SIG-M5 treated with dmso at 0.1 percent for 504 hours (cell line): ENCODE measurements around the gene TRPT1.

Experiments
- DNase-seq: peaks from one replicate; lab custom pipeline; 2025; ENCODE audit not compliant: unreplicated experiment; lab: John Stamatoyannopoulos, UW

TRPT1 gene

GRCh38 chr11:64231546-64231945, 5.6 kb upstream of the TRPT1 start:
- DNase-seq = no peak

GRCh38 chr11:64230985-64231365, 5.0 kb upstream of the TRPT1 start:
- peak; percentile 55 for DNase-seq

DNA sequence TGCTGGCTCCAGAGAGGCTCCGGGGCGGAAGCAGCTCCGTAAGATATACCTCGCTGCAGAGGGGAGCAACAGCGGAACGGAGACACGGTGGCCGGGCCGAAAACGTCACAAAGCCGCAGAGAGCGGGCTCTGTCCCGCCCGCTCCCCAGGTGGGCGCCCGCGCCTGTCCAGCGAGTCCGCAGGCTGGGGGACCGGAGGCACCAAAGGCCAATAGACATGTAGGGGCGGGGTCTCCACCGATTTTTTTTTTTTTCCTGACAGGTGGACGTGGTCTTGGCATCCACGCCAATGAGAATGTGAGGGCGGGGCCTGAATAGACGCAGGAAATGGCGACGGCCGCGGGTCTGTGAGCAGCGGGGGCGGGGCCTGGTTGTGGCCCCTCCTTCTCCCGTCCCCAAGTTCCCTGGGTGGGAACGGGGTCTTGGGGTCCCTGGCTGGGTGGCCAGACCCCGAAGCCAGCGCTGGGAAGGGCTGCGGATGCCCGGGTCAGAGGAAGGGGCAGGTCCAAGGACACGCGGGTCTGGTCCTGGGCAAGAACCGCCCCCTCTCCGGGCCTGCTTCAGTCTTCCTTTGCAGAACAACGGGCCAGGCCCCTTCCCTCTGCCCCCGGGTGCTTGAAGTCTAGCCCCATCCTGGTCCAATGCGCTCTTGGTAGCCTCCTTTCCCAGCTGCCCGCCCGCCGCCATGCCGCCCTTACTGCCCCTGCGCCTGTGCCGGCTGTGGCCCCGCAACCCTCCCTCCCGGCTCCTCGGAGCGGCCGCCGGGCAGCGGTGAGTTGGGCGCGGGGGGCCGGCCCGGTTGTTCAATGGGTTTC, 4.4 kb upstream of the TRPT1 start, which contains the start of gene DNAJC4:
Gene DNAJC4, plus strand, starts transcription at position 378 of the 814 bp plus-strand sequence. Its CDS starts 307 bp downstream, at position 685.
- peak; percentile 84 for DNase-seq

GRCh38 chr11:64229744-64230170, 3.8 kb upstream of the TRPT1 start:
- no peak for DNase-seq

DNA sequence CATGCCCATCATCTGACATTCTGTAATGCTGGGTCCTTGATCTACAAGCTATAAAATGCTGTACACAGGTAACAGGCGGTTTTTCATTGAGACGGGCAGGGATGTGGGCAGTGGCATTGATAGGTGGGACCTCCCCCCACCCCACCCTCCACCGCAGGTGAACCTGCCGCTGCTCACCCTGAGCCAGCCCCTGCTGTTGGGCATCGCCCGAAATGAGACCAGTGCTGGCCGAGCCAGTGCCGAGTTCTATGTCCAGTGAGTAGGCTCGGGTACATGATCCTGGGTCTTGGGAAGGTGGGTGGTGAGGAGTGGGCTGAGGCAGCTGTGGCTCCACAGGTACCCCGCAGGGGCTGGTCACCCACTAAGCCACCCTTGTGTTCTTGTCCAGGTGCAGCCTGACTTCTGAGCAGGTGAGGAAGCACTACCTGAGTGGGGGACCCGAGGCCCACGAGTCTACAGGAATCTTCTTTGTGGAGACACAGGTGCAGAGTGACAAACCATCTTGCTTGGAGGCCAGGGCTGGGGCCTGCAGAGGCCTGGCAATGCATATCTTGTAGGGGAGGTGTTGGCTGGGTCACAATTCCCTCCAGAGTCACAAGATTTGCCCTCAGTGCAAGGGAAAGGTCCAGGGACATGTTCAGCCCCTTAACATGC, 3.2 kb upstream of the TRPT1 start:
- DNase-seq = no peak

DNA sequence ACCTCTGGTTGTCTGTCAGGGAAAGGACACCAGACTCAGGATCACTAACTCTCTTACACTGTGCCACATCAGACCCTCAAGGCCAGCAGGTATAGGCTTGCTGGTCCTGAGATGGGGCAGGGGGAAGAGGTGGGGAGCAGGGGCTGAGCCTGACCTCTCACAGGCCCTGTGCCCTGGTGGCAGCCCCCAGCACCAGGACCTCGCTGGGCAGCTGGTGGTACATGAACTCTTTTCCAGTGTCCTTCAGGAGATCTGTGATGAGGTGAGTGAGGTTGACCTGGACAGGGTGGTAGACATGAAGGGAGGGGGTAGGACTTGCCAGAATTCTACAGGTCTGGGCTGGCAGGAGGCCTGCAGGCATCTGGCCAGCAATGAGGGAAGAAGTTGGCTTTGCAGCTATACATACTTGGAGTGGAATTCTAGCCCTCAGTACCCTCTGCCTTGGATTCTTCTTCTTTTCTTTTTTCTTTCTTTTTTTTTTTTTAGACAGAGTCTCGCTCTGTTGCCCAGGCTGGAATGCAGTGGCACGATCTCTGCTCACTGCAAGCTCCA, 1.5 kb upstream of the TRPT1 start:
- no peak for DNase-seq

DNA sequence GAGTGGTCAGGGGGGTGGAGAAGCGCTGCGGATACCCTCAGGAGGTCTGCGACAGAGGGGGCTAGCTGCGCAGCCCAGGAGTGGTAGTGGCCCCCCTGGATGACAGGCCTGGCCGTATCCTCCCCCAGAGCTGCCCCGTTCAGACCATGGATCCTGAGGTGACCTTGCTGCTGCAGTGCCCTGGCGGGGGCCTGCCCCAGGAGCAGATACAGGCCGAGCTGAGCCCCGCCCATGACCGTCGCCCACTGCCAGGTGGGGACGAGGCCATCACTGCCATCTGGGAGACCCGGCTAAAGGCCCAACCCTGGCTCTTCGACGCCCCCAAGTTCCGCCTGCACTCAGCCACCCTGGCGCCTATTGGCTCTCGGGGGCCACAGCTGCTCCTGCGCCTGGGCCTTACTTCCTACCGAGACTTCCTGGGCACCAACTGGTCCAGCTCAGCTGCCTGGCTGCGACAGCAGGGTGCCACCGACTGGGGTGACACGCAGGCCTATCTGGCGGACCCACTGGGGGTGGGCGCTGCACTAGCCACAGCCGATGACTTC, 593 bp upstream of the TRPT1 start:
- DNase-seq = peak; percentile 71

GRCh38 chr11:64224891-64225607, 937 bp downstream of the TRPT1 start:
- no peak for DNase-seq

DNA sequence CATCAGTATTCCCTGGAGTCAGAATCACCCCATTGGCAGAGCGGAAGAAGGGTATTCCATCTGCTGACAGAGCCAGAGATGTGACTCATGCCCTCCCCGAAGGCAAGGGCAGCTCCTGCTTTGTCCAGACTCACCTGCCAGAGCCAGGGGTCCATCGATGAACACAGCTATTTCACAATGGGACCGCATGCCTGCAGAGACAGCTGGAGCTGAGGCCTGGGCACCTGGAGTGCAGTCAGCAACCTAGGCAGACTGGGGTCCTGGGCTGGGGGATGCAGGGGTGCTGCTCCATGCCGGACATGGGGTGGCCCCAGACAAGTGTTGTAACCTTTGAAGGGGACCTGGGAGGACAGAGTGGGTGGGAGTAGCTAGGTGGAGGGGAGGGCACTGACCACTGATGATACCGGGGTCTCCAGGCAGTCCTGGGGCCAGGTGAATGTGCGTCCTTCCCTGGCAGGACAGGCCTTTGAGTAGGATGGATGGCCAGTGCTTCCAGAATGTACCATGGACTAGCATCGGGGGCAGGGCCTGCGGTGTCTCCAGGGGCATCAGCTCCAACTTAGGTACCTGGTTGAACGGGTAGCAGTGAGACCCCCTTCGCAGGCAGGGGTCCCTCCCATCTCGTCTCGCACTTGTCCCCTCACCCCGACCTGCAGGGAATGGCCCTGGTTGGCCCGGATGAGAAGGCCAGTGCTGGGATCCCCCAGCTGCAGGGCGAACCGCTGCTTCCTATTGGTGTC, 1.7 kb downstream of the TRPT1 start:
- DNase-seq = no peak

- no peak for DNase-seq
These were observed 2.9 kb downstream of the TRPT1 start for GRCh38 chr11:64223001-64223651.

DNA sequence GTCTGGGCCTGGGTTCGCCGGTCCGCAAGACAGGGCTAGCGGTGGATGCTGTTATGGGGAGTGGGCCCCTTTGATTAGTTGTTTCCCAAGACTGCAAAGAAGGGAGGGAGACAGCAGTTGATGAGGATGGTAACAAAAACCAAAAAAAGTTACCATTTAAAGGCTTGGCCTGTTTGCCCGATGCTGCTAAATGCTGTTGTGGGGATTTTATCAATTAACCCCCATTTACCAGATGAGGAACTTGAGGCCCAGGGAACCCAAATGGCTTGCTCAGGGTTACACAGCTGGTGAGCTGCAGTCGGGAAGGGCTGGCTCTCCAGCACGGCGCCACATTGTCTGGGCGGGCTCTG, 3.4 kb downstream of the TRPT1 start:
- DNase-seq = no peak

DNA sequence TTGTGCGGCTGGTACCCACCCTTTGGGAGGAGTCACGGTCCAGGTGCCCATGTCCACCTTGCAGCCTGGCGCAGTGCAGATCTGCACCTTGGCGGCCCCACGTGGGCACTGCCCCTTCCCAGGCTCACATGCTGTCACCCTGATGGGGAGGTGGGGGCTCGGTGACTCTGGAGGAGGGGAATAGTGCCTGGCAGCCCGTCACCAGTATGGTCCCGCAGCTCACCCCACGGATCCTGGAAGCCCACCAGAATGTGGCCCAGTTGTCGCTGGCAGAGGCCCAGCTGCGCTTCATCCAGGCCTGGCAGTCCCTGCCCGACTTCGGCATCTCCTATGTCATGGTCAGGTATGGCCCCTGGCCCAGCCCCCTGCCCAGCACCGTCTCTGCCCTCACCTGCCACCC, 5.2 kb downstream of the TRPT1 start:
- DNase-seq = no peak

GRCh38 chr11:64220271-64220670, 5.7 kb downstream of the TRPT1 start:
- DNase-seq = no peak

- DNase-seq = no peak
These were observed 6.2 kb downstream of the TRPT1 start for GRCh38 chr11:64219755-64220154.

DNA sequence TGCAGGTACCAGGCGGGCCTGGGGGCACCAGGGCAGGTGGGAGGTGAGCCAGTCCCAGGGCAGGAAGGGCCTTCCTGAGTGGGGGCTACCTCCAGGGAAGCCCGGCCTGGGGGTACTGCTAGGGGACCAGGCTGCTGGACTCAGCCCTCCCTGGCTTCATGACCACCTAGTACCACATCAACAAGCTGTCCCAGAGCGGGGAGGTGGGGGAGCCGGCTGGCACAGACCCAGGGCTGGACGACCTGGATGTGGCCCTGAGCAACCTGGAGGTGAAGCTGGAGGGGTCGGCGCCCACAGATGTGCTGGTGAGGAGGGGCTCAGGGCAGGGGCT, 6.7 kb downstream of the TRPT1 start:
- no peak for DNase-seq

GRCh38 chr11:64218628-64219353, 7.2 kb downstream of the TRPT1 start:
- DNase-seq = no peak

DNA sequence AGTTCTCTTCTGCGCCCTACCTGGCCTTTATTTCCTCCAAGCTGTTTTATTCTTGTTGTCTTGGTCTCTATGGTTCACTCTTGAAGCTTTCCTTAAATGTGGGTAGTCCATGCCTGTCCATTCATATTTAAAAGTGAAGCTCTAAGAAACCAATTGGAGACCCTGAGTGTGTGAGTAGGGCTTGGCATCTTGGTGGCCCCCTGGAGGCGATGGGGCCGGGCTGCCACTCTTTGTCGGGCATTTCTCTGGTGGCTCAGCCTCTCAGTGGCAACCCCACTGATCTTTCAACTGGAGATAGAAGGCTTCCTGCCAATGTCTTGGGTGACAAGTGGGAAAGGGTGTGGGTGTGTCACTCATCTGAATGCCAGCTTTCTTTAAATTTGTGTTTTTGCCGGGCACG, 9.1 kb downstream of the TRPT1 start:
- no peak for DNase-seq

DNA sequence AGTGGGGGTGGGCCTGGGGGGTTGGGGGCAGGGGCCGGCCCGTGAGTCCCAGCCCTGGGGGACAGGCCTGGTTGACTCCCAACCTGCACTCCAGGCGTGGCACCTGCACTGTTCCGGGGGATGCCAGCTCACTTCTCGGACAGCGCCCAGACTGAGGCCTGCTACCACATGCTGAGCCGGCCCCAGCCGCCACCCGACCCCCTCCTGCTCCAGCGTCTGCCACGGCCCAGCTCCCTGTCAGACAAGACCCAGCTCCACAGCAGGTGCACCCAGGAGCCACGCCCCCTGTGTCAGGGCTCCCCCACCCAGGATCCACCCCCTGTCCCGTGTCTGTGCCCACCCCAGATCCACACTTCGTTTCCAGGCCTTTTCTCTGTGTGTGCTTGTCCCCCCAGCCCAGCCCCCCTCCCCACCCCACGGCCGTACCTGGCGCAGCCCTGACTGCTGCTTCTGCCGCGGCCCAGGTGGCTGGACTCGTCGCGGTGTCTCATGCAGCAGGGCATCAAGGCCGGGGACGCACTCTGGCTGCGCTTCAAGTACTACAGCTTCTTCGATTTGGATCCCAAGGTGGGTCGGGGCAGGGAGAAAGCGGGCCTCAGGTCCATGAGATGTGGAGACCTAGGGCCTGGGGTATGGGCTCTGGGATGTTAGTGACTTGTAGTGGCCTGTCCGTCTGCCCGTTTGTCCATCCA, 14.7 kb downstream of the TRPT1 start:
- DNase-seq = no peak
